PC-3 (cell line): ENCODE data around the gene SULT2B1.

Experiments
- CTCF ChIP-seq: fragments of 300-600 bp; sonication (generic); conservative IDR thresholded peaks from 2 replicates; pipeline ENCODE4 v1.5.1; 2017; ENCODE audit warnings: antibody characterized with exemption, low read depth, mild to moderate bottlenecking, low read length
- EZH2phosphoT487 ChIP-seq: fragments of 300-600 bp; sonication (generic); IDR thresholded peaks from 2 replicates; pipeline ENCODE4 v1.6.1; 2018; ENCODE audit warnings: mild to moderate bottlenecking, antibody characterized with exemption, low read length, borderline replicate concordance

- TF ChIP-seq CTCF: no peak
- no peak for TF ChIP-seq EZH2phosphoT487
Measured at GRCh38 chr19:48548253-48548911, 3.6 kb upstream of the SULT2B1 start.
